T-cell (primary cell): ENCODE results near the gene SELENOV. TPM values are rescaled to one million over a fixed set of nuclear protein-coding genes. Genes with fewer than 3 reads are reported as not detected.

Experiments used
- ATAC-seq, 4 experiments: fragments of 200-7000 bp in 3 of 4; fragments of 150-1000 bp in 1 of 4; cut with Tn5 transposase; replicated peaks in 1 of 4; 1 replicate in 3 of 4; 2 replicates in 1 of 4; pipeline ENCODE4 v1.10.0; 2021; ENCODE audit warnings: moderate library complexity in 3 of 4, mild to moderate bottlenecking in 2 of 4, moderate number of reproducible peaks in 1 of 4
- CTCF ChIA-PET, 2 donors: fragments of 300-600 bp; sonication (Branson Sonifier 250); formaldehyde crosslinking; loops; one replicate each; lab custom pipeline; 2022; ENCODE audit warnings: antibody characterized with exemption in 2 of 2; lab: Charles Lee
- POLR2A ChIA-PET, 2 donors: fragments of 300-600 bp; sonication (Branson Sonifier 250); formaldehyde crosslinking; loops; one replicate each; lab custom pipeline; 2022; ENCODE audit warnings: antibody characterized with exemption in 2 of 2; lab: Charles Lee
- DNase-seq, 35 experiments: peaks; one replicate each; pipeline versions ENCODE4 v3.0.0 to v3.0.0-alpha.2; 2013 to 2023
- H3K27ac ChIP-seq: one replicate; pipeline ENCODE4 v1.5.1; 2013; ENCODE audit warnings: low read length
- H3K27me3 ChIP-seq, 2 experiments: replicated peaks in 1 of 2; 1 replicate in 1 of 2; 2 replicates in 1 of 2; pipeline versions ENCODE4 v1.6.1 to v1.7.0; 2013; ENCODE audit warnings: low read length in 1 of 2, mixed read lengths in 1 of 2; ENCODE audit not compliant: control insufficient read depth in 2 of 2, insufficient read depth in 2 of 2; ENCODE audit errors: extremely low read depth in 1 of 2
- H3K36me3 ChIP-seq, 2 donors: 1 replicate in 1 of 2; 2 replicates in 1 of 2; pipeline versions ENCODE4 v1.6.1 to v1.7.0; 2013; ENCODE audit warnings: low read length in 1 of 2; ENCODE audit not compliant: control insufficient read depth in 2 of 2, insufficient read depth in 1 of 2; ENCODE audit errors: extremely low read depth in 1 of 2
- H3K4me1 ChIP-seq, 2 experiments: 1 replicate in 1 of 2; 2 replicates in 1 of 2; pipeline versions ENCODE4 v1.6.1 to v1.7.0; 2013; ENCODE audit warnings: low read length in 2 of 2, mixed read lengths in 1 of 2; ENCODE audit not compliant: insufficient read depth in 2 of 2, control insufficient read depth in 1 of 2; ENCODE audit errors: extremely low read depth in 1 of 2
- H3K4me3 ChIP-seq, 2 donors: 1 replicate in 1 of 2; 2 replicates in 1 of 2; pipeline versions ENCODE4 v1.5.1 to v1.7.0; 2013; ENCODE audit warnings: mild to moderate bottlenecking in 2 of 2, low read length in 1 of 2, moderate library complexity in 1 of 2; ENCODE audit not compliant: control insufficient read depth in 1 of 2; ENCODE audit errors: extremely low read depth in 1 of 2
- H3K9me3 ChIP-seq: 2 replicates; pipeline ENCODE4 v1.7.0; 2013
- H3K27ac Mint-ChIP-seq, 2 donors: one replicate each; pipeline ENCODE4 v1.8.0; 2020 to 2021; ENCODE audit warnings: mild to moderate bottlenecking in 2 of 2, mixed read lengths in 2 of 2
- H3K27me3 Mint-ChIP-seq, 2 donors: one replicate each; pipeline ENCODE4 v1.8.0; 2021 to 2022; ENCODE audit warnings: mixed read lengths in 2 of 2
- H3K36me3 Mint-ChIP-seq: one replicate; pipeline ENCODE4 v1.8.0; 2021; ENCODE audit warnings: mixed read lengths
- H3K4me1 Mint-ChIP-seq, 3 donors: one replicate each; pipeline ENCODE4 v1.8.0; 2020 to 2022; ENCODE audit warnings: mixed read lengths in 3 of 3, mild to moderate bottlenecking in 1 of 3
- H3K4me3 Mint-ChIP-seq, 3 donors: one replicate each; pipeline ENCODE4 v1.8.0; 2020 to 2022; ENCODE audit warnings: mild to moderate bottlenecking in 3 of 3, mixed read lengths in 3 of 3, moderate library complexity in 3 of 3
- H3K9me3 Mint-ChIP-seq, 3 donors: one replicate each; pipeline ENCODE4 v1.8.0; 2020 to 2022; ENCODE audit warnings: mixed read lengths in 3 of 3
- WGBS: methylation state at CpG from one replicate; pipeline ENCODE4 v1.1.5; 2013; ENCODE audit warnings: missing lambda C conversion rate; ENCODE audit not compliant: insufficient coverage; 5-methylcytosine and 5-hydroxymethylcytosine counted together
- total RNA-seq, 35 experiments: library from RNA in 6 of 35; stranded (reverse) in 6 of 35; fragments of 120-200 nt in 1 of 35; gene quantifications; one replicate each; pipeline versions ENCODE4 v1.2.1 to v1.2.4 and lab custom pipeline; 2013 to 2026

The SELENOV gene
- total RNA-seq, 5 donors from 2014 or later (not counting 1 experiment from before 2014, with no cell fraction given), result not detected

DNA sequence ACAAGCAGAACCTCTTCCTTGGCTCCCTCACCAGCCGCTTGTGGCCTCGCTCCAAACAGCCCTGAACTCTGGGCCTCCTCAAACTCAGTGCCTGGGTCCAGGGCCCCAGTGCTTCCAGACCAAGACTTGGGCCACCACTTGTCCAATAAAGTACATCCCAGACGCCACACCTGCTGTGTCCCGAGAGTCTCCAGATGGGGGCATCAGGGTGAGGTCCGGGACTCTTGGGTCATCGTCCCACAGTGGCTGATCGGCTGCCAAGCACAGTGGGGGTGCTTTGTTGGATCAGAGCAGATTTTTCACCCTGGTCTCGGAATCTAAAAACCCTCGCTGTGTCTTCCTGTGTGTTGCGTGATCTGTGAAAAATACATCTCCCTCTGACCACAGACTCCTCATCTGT, 25.2 kb upstream of the SELENOV start:
- Histone ChIP-seq H3K27me3 (no peaks in the 10 kb centered on the region), H3K4me1 (no peaks in the 10 kb centered on the region), H3K9me3 (no peaks in the 10 kb centered on the region), H3K27ac (no peak overlapping the region), H3K4me3 (no peak overlapping the region), H3K36me3 (peaks cover 44 to 52% of the 10 kb centered on the region in 2 donors)
- H3K27me3 Mint-ChIP-seq, result no peaks in the 10 kb centered on the region
- WGBS, result 88% methylated on average over 4 of the region's 10 CpGs
- H3K36me3 Mint-ChIP-seq, result peaks cover 32% of the 10 kb centered on the region
- H3K4me3 Mint-ChIP-seq, result no peak overlapping the region
- H3K4me1 Mint-ChIP-seq, result peaks cover 0 to 2% (median 0%) of the 10 kb centered on the region in 3 donors
- DNase-seq, result no peak
- no peaks in the 10 kb centered on the region for H3K9me3 Mint-ChIP-seq
- ChIA-PET CTCF (no interaction called here), POLR2A (no interaction called here)
- no peak overlapping the region for H3K27ac Mint-ChIP-seq
- no peak for ATAC-seq

DNA sequence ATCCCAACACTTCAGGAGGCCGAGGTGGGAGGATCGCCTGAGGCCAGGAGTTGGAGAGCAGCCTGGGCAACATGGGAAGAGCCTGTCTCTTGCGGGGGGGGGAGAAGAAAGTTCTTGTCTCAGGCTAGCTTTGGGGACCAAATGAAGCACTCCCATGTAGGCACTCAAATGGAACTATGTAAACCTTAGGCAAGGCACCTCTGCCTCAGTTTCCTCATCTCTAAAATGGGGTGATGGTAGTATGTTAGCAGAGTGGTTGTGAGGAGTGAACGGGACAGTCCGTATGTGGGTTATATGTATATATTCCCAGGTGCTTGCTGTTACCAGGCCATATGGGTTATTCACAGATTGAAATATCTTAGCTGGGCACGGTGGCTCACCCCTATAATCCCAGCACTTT, 22.7 kb upstream of the SELENOV start:
- WGBS, result 82% methylated on average over 2 of the region's 6 CpGs
- Mint-ChIP-seq H3K27me3 (peaks cover 6 to 9% of the 10 kb centered on the region in 2 donors), H3K9me3 (no peaks in the 10 kb centered on the region), H3K4me3 (no peak overlapping the region), H3K27ac (no peak overlapping the region), H3K36me3 (peaks cover 21% of the 10 kb centered on the region), H3K4me1 (no peaks in the 10 kb centered on the region)
- no peak for DNase-seq
- Histone ChIP-seq H3K9me3 (no peaks in the 10 kb centered on the region), H3K27me3 (peaks cover 0 to 14% of the 10 kb centered on the region in 2 experiments), H3K27ac (no peak overlapping the region), H3K36me3 (peaks cover 26 to 32% of the 10 kb centered on the region in 2 donors), H3K4me1 (no peaks in the 10 kb centered on the region), H3K4me3 (no peak overlapping the region)
- CTCF ChIA-PET, result interaction anchor here (0.5 to 0.7 kb wide), 3 partner anchors 19 to 388 kb away, joined by 3 to 10 read pairs (median 7); no protein-coding TSS in a partner anchor
- no peak for ATAC-seq
- POLR2A ChIA-PET, result no interaction called here

GRCh38 chr19:39492788-39493187, 22.2 kb upstream of the SELENOV start:
- Mint-ChIP-seq H3K4me3 (no peak overlapping the region), H3K9me3 (no peaks in the 10 kb centered on the region), H3K27ac (no peak overlapping the region), H3K27me3 (peaks cover 6 to 11% of the 10 kb centered on the region in 2 donors), H3K4me1 (peaks cover 0 to 2% (median 1%) of the 10 kb centered on the region in 3 donors), H3K36me3 (peaks cover 20% of the 10 kb centered on the region)
- H3K27me3 ChIP-seq, result peaks cover 0 to 20% of the 10 kb centered on the region in 2 experiments
- H3K4me3 ChIP-seq, result no peak overlapping the region
- POLR2A ChIA-PET, result no interaction called here
- H3K27ac ChIP-seq, result no peak overlapping the region
- no CpG with 5 or more reads among the region's 3 CpGs for WGBS
- peaks cover 0 to 3% of the 10 kb centered on the region in 2 experiments for H3K4me1 ChIP-seq
- DNase-seq (no peak), ATAC-seq (no peak)
- H3K9me3 ChIP-seq, result no peaks in the 10 kb centered on the region
- peaks cover 25 to 30% of the 10 kb centered on the region in 2 donors for H3K36me3 ChIP-seq
- CTCF ChIA-PET, result interaction anchor here (0.5 to 0.7 kb wide), 2 partner anchors 243 to 389 kb away, joined by 3 to 7 read pairs; no protein-coding TSS in a partner anchor

DNA sequence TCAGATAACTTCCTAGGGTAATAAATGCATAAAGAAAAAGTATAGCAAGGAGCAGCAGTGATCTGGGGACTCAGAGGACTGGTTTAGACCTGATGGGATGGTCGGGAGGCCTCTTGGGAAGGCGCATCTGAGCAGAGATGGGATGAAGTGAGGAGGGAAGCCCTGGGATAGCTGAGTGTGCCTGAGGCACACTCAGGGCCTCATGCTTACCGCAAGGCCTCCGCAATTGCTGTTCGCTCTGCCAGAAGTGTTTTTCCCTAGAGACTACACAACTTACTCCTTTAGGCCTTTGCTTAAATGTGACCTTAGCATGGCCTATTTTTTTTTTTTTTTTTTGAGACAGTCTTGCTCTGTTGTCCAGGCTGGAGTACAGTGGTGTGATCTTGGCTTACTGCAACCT, 20.3 kb upstream of the SELENOV start:
- H3K9me3 ChIP-seq, result no peaks in the 10 kb centered on the region
- H3K9me3 Mint-ChIP-seq, result no peaks in the 10 kb centered on the region
- peaks cover 7 to 11% of the 10 kb centered on the region in 2 donors for H3K36me3 ChIP-seq
- H3K4me1 Mint-ChIP-seq, result peaks cover 14 to 15% (median 15%) of the 10 kb centered on the region in 3 donors
- POLR2A ChIA-PET, result no interaction called here
- peaks cover 4 to 37% of the 10 kb centered on the region in 2 experiments for H3K27me3 ChIP-seq
- DNase-seq (no peak), ATAC-seq (no peak)
- peaks cover 8% of the 10 kb centered on the region for H3K36me3 Mint-ChIP-seq
- WGBS, result 100% methylated on average over 2 of the region's 5 CpGs
- peaks cover 0 to 20% of the 10 kb centered on the region in 2 experiments for H3K4me1 ChIP-seq
- CTCF ChIA-PET, result interaction anchor here in 1 of 2 donors (0.7 kb wide), 1 partner anchor 615 kb away, joined by 6 read pairs; no protein-coding TSS in a partner anchor
- no peak overlapping the region for H3K4me3 ChIP-seq
- no peak overlapping the region for H3K27ac Mint-ChIP-seq
- H3K4me3 Mint-ChIP-seq, result no peak overlapping the region
- peaks cover 18 to 25% of the 10 kb centered on the region in 2 donors for H3K27me3 Mint-ChIP-seq
- no peak overlapping the region for H3K27ac ChIP-seq

DNA sequence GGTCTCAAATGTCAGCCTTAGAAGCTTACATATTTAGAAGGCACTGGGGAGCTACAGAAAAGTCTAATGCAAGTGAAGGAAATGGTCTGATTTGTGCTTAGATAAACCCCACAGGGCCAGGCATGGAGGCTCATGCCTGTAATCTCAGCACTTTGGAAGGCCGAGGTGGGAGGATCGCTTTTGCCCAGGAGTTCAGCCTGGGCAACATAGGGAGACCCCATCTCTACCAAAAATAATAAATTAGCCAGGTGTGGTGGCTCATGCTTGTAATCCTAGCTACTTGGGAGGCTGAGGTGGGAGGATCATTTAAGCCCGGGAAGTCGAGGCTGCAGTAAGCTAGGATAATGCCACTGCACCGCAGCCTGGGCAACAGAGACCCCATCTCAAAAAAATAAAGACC, 18.9 kb upstream of the SELENOV start:
- POLR2A ChIA-PET, result no interaction called here
- Histone ChIP-seq H3K36me3 (peaks cover 0 to 7% of the 10 kb centered on the region in 2 donors), H3K4me1 (peaks cover 0 to 20% of the 10 kb centered on the region in 2 experiments), H3K9me3 (no peaks in the 10 kb centered on the region), H3K4me3 (no peak overlapping the region), H3K27ac (no peak overlapping the region), H3K27me3 (peaks cover 7 to 50% of the 10 kb centered on the region in 2 experiments)
- H3K36me3 Mint-ChIP-seq, result no peaks in the 10 kb centered on the region
- H3K27ac Mint-ChIP-seq, result no peak overlapping the region
- WGBS, result no CpG with 5 or more reads among the region's 5 CpGs
- CTCF ChIA-PET, result interaction anchor here in 1 of 2 donors (0.5 kb wide), 1 partner anchor 513 kb away, joined by 7 read pairs; no protein-coding TSS in a partner anchor
- ATAC-seq (no peak), DNase-seq (no peak)
- no peaks in the 10 kb centered on the region for H3K9me3 Mint-ChIP-seq
- no peak overlapping the region for H3K4me3 Mint-ChIP-seq
- H3K27me3 Mint-ChIP-seq, result peaks cover 29 to 36% of the 10 kb centered on the region in 2 donors
- H3K4me1 Mint-ChIP-seq, result peaks cover 18 to 21% (median 19%) of the 10 kb centered on the region in 3 donors

DNA sequence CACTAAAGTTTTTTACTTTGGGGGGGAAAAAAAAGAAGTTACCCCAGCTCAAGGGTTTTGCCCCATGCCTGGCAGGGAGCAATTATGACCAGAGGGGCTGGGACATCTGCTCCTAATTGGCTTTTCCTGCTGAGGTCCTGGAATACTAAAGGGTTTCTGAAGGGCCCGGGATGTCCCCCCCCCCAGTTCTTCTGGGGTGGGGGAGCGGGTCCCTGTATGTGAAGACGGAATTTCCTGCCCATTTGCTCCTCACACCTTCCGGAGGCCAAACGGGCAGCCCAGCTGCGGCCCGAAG, 17.3 kb upstream of the SELENOV start:
- Mint-ChIP-seq H3K27me3 (peaks cover 29 to 43% of the 10 kb centered on the region in 2 donors), H3K27ac (no peak overlapping the region), H3K9me3 (no peaks in the 10 kb centered on the region), H3K36me3 (no peaks in the 10 kb centered on the region), H3K4me3 (peak overlapping the region in 1 of 3 donors; percentile 74), H3K4me1 (peaks cover 18 to 21% (median 19%) of the 10 kb centered on the region in 3 donors)
- 0% methylated on average over 2 of the region's 7 CpGs for WGBS
- Histone ChIP-seq H3K4me1 (peaks cover 0 to 24% of the 10 kb centered on the region in 2 experiments), H3K36me3 (no peaks in the 10 kb centered on the region), H3K4me3 (peak overlapping the region in 1 of 2 donors; percentile 9), H3K27ac (no peak overlapping the region), H3K27me3 (peaks cover 7 to 66% of the 10 kb centered on the region in 2 experiments), H3K9me3 (no peaks in the 10 kb centered on the region)
- DNase-seq (no peak), ATAC-seq (no peak)
- CTCF ChIA-PET, result interaction anchor here in 1 of 2 donors (0.9 kb wide), 1 partner anchor 35 kb away, joined by 4 read pairs; the partner anchor contains the start of gene EID2B
- POLR2A ChIA-PET, result no interaction called here
